Urinary bladder (tissue), 4 donors: ENCODE measurements around the gene TMEM163. TPM values are rescaled to one million over a fixed set of nuclear protein-coding genes. Genes with fewer than 3 reads are reported as not detected.
"Not testable (repeated sequence)": the region's sequence is repeated elsewhere in the genome, so short reads cannot be mapped to it uniquely, and the experiment has no call there.

Experiments used
- DNase-seq: peaks from one replicate; pipeline ENCODE4 v3.0.0-alpha.2; 2015; ENCODE audit errors: extremely low spot score
- H3K27ac ChIP-seq: one replicate; pipeline ENCODE4 v1.5.1; 2013; ENCODE audit warnings: low read depth, mild to moderate bottlenecking, moderate library complexity
- H3K36me3 ChIP-seq: one replicate; pipeline ENCODE4 v1.6.1; 2013; ENCODE audit warnings: mild to moderate bottlenecking, moderate library complexity; ENCODE audit not compliant: insufficient read depth
- H3K4me1 ChIP-seq: one replicate; pipeline ENCODE4 v1.6.1; 2013; ENCODE audit warnings: mild to moderate bottlenecking, moderate library complexity; ENCODE audit not compliant: insufficient read depth
- H3K4me3 ChIP-seq: one replicate; pipeline ENCODE4 v1.5.1; 2013; ENCODE audit warnings: low read depth, low read length
- WGBS: extraction: QIAGEN DNeasy Blood & Tissue Kit; methylation state at CpG from one replicate; pipeline ENCODE4 v1.1.7; 2013; 5-methylcytosine and 5-hydroxymethylcytosine counted together
- polyA plus RNA-seq: library from polyadenylated mRNA; stranded (reverse); fragments of 200-250 nt; gene quantifications from one replicate; pipeline ENCODE4 v1.2.3, GENCODE V29; 2013
- total RNA-seq: library from RNA; depleted of rRNA; stranded (reverse); fragments of >200 nt; gene quantifications from one replicate; pipeline ENCODE4 v1.2.3, GENCODE V29; 2014
- donor health status: healthy with polysubstance abuse.
- donor health status: healthy.

The TMEM163 gene
- total and polyA plus RNA-seq, 2 donors, result 1.6 to 2.4 TPM

DNA sequence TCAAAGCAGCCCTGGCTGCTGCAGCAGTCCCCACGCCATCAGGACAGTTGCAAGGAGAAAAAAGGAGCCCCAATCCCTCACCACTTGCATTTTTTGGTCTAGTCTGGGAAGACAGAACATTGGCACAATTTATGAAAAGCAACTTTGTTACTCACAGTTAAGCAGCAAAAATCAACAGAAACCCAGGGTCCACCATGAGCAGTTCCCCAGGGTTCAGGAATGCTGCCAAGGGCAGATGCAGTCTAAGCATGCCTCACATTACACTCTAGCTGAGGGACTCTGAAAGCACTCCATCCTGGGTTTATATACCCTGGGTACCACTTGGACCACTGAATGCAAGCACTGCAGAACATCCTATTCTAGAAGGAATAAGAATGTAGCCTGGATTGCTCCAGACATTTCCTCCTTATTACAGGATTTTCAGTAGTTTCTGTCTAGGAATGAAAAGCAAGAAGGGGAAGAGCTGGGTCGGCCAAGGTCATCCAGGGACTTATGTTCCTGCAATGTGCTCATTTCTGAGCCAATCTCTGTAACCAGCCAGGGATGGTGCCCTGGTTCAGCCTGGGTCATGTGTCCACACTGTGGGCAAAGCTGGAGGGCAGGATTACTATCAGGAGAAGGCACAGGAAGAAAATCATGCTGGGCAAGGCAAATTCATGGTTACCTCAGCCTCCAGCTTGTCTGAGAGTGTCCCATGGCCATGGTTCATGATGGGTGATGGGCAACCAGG is 19.5 kb upstream of the TMEM163 start:
- Histone ChIP-seq H3K4me3 (no peak overlapping the region), H3K4me1 (no peaks in the 10 kb centered on the region), H3K27ac (no peak overlapping the region), H3K36me3 (no peaks in the 10 kb centered on the region)
- no peak for DNase-seq
- WGBS, result 65% methylated on average over 2 of the region's 2 CpGs

DNA sequence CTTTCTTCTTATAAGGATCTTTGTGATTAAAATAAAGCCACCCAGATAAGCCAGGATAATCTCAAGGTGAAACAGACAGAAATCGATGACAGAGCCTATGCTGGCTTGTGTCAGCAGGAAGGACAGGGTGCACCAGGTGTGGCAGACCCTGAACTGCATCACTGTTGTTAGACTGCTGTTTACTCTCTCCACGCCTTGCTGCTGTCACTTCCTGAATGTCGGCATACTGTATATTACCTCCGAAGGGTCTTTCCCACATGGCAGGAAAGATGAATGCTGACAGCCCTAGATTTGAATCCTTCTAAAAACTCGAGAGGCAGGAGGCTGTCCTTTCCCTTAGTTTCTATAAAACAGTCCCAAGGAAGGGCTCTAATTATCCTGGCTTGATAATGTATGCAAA is 18.9 kb upstream of the TMEM163 start:
- H3K36me3 ChIP-seq, result no peaks in the 10 kb centered on the region
- H3K4me3 ChIP-seq, result no peak overlapping the region
- no peaks in the 10 kb centered on the region for H3K4me1 ChIP-seq
- 41% methylated on average over 5 of the region's 5 CpGs for WGBS
- DNase-seq, result no peak
- no peak overlapping the region for H3K27ac ChIP-seq

DNA sequence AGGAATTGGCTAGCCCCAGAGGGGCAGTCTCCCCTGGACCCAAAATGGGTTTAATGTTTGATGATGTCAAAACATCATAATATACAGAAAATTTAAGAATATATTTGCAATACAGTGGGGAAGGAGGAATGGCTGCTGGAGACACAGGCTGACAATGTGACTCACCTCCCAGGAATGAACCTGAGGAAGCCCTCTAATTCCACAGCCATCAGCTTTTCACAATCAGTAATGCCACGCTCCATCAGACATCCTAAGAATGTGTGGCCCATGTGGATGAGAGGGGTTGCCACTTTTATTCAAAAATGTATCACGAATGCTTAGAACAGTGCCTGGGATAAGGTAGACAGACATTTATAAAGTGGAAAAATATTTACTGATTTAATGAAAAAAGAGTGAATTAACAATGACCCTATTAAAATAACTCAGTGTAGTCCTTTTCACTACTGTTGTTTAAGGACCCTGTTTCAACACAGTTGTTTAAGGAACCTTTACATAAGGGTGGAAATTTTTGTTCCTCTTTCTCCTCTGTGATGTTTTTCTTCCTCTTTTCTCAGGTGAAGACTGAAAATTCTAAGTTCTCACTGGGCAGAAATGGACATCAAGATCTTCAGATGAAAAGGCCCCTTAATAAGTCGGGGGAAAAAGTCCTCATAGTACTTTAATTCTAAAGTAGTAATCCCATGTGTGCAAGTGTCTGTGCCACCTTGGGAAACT is 17.5 kb upstream of the TMEM163 start:
- no peaks in the 10 kb centered on the region for H3K4me1 ChIP-seq
- 70% methylated on average over 3 of the region's 3 CpGs for WGBS
- DNase-seq, result no peak
- no peak overlapping the region for H3K27ac ChIP-seq
- H3K4me3 ChIP-seq, result no peak overlapping the region
- H3K36me3 ChIP-seq, result no peaks in the 10 kb centered on the region

DNA sequence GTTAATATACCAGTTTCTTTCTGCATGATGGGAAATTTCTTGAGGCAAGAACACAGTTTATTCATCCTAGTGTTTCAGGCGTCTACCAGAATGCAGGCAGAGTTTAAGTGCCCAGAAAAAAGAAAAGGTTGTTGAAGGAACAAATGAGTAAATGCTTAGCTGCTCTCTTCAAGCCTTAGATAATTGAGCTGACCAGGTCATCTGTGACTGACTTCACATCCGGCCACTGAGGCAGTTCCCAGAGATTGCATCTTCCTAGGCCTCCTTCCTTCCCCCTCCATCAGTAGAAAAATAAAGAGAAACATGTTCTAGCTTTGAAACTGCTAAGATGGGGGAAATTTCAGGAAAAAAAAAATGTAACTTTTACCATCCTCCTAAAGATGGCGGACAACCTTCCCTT is 9.4 kb upstream of the TMEM163 start:
- H3K36me3 ChIP-seq, result no peaks in the 10 kb centered on the region
- H3K27ac ChIP-seq, result no peak overlapping the region
- no peaks in the 10 kb centered on the region for H3K4me1 ChIP-seq
- H3K4me3 ChIP-seq, result no peak overlapping the region
- 84% methylated on average over 3 of the region's 3 CpGs for WGBS
- DNase-seq, result no peak

DNA sequence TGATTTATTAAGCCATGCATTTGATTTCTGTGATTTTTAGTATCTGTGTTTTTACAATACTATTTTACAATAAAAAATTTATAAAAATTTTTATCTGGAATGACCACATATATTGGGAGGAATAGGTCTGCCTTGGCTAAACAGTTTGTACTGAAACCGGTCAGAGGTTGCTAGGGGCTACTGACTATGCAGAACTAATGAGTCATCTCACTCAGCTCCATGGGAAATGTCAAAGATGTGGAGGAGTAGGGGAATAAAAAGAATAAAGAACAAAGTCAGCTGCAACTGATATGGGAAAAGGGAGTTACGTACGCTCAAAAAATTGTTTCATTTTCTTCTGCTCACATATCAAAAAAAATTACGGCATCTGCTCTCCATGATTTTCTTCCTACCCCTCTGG is 8.6 kb upstream of the TMEM163 start:
- H3K27ac ChIP-seq, result no peak overlapping the region
- no peak for DNase-seq
- no peaks in the 10 kb centered on the region for H3K36me3 ChIP-seq
- no peaks in the 10 kb centered on the region for H3K4me1 ChIP-seq
- H3K4me3 ChIP-seq, result no peak overlapping the region
- WGBS, result 81% methylated on average over 4 of the region's 4 CpGs

DNA sequence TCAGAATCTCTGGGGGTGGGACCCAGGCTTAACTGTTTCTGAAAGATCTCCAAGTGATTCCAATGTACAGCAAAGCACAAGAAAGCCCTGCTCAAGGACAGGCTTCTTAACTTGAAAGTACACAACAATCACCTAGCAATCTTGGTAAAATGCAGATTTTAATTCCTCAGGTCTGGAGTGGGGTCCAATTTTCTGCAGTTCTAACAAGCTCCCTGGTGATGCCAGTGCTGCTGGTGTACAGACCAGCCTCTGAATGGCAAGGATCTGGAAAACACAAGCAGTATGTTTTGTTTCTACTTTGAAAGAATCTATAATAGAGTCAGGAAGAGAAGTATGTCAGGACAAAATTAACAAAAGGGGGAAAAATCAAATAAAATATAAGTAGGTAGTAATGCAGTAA is 7.8 kb upstream of the TMEM163 start:
- H3K27ac ChIP-seq, result no peak overlapping the region
- no peaks in the 10 kb centered on the region for H3K36me3 ChIP-seq
- no peak for DNase-seq
- no peak overlapping the region for H3K4me3 ChIP-seq
- H3K4me1 ChIP-seq, result no peaks in the 10 kb centered on the region

DNA sequence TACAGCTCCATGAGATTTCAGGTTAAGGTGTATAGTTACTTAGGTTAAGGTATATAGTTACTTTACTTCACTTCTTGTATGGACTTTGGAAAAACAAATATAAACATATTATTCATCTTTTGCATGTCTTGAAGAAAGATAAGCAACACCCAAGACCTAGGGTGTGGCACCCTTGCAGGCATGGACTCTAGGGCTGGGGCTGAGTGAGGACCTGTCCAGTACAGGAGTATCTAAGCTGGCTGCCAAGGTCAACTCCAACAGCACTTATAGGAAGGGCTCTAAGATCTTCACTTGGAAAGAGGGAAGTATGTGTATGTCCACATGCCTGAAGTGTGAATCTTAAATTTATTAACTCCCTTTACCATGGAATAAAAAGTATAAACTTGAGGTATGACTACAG is 7.1 kb upstream of the TMEM163 start:
- Histone ChIP-seq H3K27ac (no peak overlapping the region), H3K4me1 (no peaks in the 10 kb centered on the region), H3K36me3 (no peaks in the 10 kb centered on the region), H3K4me3 (no peak overlapping the region)
- DNase-seq, result no peak

DNA sequence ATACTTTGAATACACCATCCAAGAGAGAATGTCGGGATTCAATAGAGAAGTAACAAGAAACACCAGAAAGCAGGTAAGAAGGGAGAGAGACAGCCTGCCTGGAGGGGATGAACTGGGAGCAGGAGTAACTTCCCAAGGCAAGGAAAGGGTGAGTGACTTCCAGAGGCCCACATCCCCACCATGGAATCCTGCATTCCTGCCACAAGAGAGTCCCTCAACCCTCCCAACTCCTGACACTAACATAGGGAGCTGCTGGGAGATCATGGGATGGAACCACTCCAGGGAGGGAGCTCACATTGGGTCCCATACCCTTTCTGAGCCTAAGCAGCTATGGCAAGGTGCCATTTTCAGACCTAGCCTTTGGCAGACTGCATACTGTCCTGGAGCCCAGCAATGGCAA is 5.5 kb upstream of the TMEM163 start:
- no peaks in the 10 kb centered on the region for H3K36me3 ChIP-seq
- H3K4me1 ChIP-seq, result no peaks in the 10 kb centered on the region
- no peak overlapping the region for H3K4me3 ChIP-seq
- no peak for DNase-seq
- no peak overlapping the region for H3K27ac ChIP-seq
- 95% methylated on average over 1 of the region's 1 CpG for WGBS

DNA sequence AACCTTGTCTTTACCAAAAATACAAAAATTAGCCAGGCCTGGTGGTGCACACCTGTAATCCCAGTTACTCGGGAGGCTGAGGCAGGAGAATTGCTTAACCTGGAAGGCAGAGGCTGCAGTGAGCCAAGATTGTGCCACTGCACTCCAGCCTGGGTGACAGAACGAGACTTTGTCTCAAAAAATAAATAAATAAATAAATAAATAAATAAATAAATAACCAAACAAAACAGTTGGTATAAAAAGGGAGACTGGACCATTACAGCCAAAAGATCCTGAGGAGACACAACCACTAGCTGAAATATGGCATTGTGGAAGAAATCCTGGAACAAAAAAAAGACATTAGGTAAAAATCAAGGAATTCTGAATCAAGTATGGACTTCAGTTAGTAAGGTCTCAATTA is 4.9 kb upstream of the TMEM163 start:
- H3K36me3 ChIP-seq, H3K4me3 ChIP-seq, H3K4me1 ChIP-seq, H3K27ac ChIP-seq, DNase-seq: not testable (repeated sequence)
- 83% methylated on average over 2 of the region's 2 CpGs for WGBS

DNA sequence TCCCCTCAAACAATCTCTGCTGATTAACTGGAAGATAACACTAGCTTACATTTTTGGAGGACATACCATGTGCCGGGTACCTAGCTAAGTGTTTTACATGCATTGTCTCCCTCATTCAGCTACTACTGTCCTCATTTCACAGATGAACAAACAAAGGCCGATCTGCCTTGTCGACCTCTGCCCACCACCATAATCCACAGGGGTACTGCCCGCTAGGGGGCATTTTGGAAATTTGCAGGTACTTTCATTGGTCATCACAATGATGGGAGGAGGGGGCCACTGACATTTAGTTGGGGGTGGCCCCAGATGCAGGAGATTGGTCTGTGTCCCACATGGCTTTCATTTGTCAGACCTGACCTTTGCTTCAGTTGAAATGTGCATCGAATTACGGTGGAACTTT is 3.9 kb upstream of the TMEM163 start:
- WGBS, result 53% methylated on average over 6 of the region's 6 CpGs
- Histone ChIP-seq H3K4me1 (no peaks in the 10 kb centered on the region), H3K27ac (no peak overlapping the region), H3K36me3 (no peaks in the 10 kb centered on the region), H3K4me3 (no peak overlapping the region)
- DNase-seq, result no peak

DNA sequence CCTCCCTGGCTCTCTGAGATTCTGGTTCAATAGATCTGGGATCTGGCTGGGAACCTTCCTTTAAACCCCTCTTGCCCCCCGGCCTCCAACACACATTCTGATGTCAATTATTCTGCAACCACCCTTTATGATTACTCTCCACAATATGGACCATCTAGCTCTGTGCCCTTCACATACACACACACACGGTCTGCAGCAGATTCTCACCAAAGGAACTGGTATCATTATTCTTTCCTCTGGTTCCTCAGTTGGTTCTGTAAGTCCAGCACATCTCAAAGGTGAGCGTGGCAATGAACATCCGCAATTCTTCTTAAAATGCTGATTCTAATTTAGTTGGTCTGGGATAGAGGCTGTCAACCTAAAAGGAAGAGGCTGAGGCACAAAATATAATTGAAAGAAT is 2.8 kb upstream of the TMEM163 start:
- H3K27ac ChIP-seq, result no peak overlapping the region
- no peak for DNase-seq
- H3K4me1 ChIP-seq, result no peaks in the 10 kb centered on the region
- WGBS, result 86% methylated on average over 4 of the region's 4 CpGs
- no peak overlapping the region for H3K4me3 ChIP-seq
- no peaks in the 10 kb centered on the region for H3K36me3 ChIP-seq

DNA sequence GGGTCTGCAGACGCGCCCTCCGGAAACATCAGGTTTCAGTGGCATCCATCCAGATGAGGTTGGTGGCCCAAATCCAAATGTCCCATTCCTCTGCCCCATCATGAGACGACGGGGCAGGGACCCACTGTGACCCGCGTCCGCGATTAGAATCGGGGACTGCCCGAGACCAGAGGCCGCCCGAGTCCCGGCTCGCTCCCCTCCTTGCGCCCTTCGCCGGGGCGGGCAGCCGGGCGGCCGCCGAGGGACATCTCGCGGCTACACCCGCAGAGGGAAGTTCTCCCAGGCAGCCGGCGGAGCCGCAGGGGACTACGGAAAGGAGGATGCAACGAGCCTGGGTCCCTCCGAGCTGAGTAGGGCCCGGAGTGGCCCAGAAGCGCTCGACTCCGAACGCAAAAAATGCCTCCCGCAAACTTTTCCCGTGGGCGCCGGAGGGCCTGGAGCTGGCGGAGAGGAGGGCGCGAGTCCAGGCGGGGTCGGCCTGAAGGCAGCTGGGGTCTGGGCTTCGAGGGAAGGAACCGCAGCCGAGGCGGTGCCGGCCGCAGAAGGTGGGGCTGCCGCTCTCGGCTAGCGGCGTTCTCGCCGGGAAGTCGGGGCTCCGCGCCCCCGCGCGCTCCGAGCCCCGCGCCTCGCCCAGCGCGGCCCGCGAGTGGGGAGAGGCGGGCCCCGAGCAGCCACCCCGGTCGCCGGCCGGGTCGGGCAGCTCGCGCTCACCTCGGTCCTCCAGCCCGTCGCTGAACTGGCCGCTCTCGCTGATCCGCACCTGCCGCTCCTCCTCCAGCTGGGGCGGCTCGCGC is 580 bp downstream of the TMEM163 start:
- Histone ChIP-seq H3K4me1 (no peaks in the 10 kb centered on the region), H3K36me3 (no peaks in the 10 kb centered on the region), H3K27ac (no peak overlapping the region), H3K4me3 (peak overlapping the region; percentile 59)
- under 1% methylated on average over 91 of the region's 91 CpGs for WGBS
- DNase-seq, result no peak

DNA sequence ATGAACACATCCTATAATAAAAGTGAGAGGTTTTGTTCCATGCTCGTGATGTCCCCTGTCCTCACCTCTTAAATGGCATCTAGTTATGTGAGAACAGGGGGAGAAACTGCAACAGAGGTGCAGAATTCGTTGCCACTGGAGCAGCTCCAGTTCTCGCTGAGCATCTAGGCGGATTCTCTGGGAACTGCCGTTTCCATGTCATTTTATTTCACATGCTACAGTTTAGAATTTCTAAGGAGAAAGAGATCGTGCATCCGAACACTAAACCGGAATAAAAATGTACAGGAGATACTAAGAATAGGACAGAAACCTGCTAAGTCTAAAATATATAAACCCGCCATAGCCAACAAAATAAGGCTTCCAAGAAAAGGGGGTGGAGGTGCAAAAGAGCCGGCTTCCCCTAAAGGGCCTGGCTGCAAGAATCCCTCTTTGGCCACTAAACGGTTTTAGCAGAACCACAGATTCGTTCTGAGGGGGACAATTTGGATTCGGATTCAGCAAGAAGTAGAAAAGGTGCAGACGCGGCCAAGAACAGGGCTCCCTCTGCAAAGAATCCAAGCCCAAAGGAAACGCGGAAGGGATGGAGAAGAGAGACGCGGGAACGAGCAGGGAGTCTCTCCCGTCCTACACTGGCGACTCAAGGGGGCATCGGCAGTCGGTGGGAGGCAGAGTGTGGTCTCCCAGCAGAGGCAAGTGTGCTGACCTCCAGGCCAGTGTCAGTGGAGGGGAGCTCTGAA is 1.3 kb downstream of the TMEM163 start:
- H3K4me3 ChIP-seq, result no peak overlapping the region
- 17% methylated on average over 24 of the region's 24 CpGs for WGBS
- no peaks in the 10 kb centered on the region for H3K4me1 ChIP-seq
- no peak for DNase-seq
- H3K27ac ChIP-seq, result no peak overlapping the region
- H3K36me3 ChIP-seq, result no peaks in the 10 kb centered on the region
